Measurements from ENCODE around the gene CDIP1.

The CDIP1 gene

DNA sequence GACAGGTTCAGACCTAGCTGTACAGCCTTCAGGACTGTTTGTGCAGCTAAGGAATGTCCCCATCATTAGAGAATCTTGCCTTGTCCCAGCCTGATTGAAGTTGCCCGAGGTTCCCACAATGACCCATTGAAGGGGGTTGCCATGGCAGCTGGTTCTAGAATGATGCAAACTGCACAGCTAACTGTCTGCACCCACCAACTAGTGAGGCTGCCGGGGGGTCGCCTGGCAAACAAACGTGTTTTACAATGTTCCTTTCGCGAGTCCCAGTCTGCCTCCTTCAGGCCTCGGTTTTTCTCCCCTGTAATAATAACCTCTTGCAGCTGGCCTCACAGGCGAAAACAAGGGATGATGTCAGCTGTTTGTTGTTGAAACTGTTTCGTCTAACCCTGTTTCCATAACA, 23.0 kb upstream of the CDIP1 start:
- no peak for TF ChIP-seq CTCF (IDR thresholded peaks at IDR 0.05; ENCODE audit: extremely low read depth, missing control alignments)

GRCh38 chr16:4557973-4558372, 19.4 kb upstream of the CDIP1 start:
- TF ChIP-seq CTCF (IDR thresholded peaks at IDR 0.05; ENCODE audit: extremely low read depth, missing control alignments), result no peak
- DNase-seq (ENCODE audit: low spot score), result no peak

More for the DNA sequence above, 23.0 kb upstream of the CDIP1 start:
- DNase-seq (ENCODE audit: low spot score), result no peak

DNA sequence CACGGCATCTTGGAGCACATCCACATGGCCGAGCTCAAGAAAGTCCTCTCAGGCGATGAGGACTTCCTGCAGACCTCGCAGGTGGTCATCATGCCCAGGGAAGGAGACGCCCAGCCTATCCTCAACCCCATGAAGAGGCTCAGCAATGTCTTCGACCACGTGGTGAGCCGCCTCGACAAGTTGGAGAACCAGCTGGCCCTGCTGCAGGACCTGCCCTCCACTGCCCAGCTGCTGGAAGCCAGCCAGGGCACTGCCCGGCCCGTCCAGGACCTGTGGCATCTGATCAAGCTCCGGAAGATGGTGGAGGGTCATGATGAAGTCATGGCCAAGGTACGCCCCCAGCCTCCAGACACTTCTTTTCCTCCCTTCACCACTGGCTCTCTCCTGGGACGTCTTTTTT, 18.0 kb upstream of the CDIP1 start:
- no peak for TF ChIP-seq CTCF (IDR thresholded peaks at IDR 0.05; ENCODE audit: extremely low read depth, missing control alignments)
- DNase-seq (ENCODE audit: low spot score), result no peak

DNA sequence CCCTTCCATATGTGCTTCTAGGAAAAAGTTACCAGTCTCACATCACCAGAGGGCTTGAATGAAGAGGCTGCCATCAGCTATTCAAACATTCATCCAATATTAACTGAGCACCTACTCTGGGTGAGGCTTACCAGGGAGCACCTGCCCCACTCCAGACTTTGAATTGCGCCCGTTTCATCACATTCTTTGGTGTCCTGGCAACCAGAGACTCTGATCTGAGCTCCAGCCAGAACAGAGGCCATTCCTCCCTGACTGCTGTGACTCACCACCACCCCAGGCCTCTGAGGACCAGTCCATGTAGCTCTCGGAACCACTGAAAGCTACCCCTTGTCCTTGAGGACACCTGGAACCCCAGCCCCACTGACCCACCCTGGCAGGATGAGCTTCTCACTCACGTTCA, 17.5 kb upstream of the CDIP1 start, which contains the start of gene C16orf96:
Gene C16orf96 (plus strand): TSS at position 229 of the 400 bp plus-strand sequence. CDS start 150 bp downstream, at position 379.
- no peak for TF ChIP-seq CTCF (IDR thresholded peaks at IDR 0.05; ENCODE audit: extremely low read depth, missing control alignments)
- DNase-seq (ENCODE audit: low spot score), result no peak

DNA sequence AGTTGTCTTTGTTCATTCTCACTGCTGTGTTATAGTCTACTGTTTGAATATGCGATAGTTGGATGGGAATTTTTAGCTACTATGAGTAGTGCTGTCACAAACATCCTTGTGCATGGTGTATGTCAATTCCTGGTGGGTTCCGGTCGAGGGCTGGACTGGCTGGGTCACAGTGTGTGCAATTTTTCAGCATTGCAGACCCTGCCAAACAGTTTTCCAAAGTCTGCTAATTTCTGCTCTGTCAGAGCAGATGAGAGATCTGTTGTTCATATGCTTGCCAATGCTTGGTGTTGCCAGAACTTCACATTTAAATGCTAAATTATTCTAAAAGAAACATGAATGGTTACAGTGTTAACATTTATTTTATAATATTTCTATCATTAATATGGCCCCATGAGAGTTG, 14.0 kb upstream of the CDIP1 start:
- no peak for DNase-seq (ENCODE audit: low spot score)
- no peak for TF ChIP-seq CTCF (IDR thresholded peaks at IDR 0.05; ENCODE audit: extremely low read depth, missing control alignments)

DNA sequence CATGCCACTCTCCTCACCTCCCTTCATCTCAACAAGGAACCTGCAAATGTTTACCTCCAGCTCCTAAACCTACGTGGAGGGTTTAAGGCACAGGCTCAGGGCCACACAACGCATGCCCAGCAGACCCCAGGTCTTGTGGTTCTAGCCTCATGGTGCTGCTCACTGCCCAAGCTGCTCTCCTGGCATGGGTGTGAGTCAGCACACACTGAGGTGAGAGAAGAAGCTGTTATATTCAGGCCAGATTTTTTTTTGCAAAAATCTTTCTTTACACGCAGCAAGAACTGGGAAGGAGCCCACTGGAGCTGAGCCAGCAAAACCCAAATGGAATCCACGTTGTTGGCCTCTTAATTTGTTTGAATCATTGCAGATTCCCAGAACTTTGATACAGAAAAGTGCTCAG, 12.0 kb upstream of the CDIP1 start:
- DNase-seq (ENCODE audit: low spot score), result no peak
- TF ChIP-seq CTCF (IDR thresholded peaks at IDR 0.05; ENCODE audit: extremely low read depth, missing control alignments), result no peak

- no peak for TF ChIP-seq CTCF (IDR thresholded peaks at IDR 0.05; ENCODE audit: extremely low read depth, missing control alignments)
- DNase-seq (ENCODE audit: low spot score), result no peak
These were observed 9.6 kb upstream of the CDIP1 start for GRCh38 chr16:4548124-4548523.

All from GM20000 (cell line).